Fibroblast of mammary gland (primary cell): ENCODE results near the gene DIP2A.

ENCODE experiments used
- DNase-seq: peaks from one replicate; pipeline ENCODE4 v3.0.0-alpha.2; 2010; ENCODE audit warnings: low read depth
- H3K4me3 ChIP-seq: 2 replicates; pipeline ENCODE4 v1.5.1; 2011; ENCODE audit warnings: low read depth, mild to moderate bottlenecking, low read length, moderate library complexity; ENCODE audit not compliant: control insufficient read depth
- CTCF ChIP-seq: conservative IDR thresholded peaks from 2 replicates; pipeline ENCODE4 v1.5.1; 2011; ENCODE audit warnings: low read depth, low read length, inconsistent platforms; ENCODE audit not compliant: control insufficient read depth, insufficient read depth

DIP2A gene

GRCh38 chr21:46480466-46480865 is 21.8 kb downstream of the DIP2A start:
- DNase-seq = no peak
- no peak for TF ChIP-seq CTCF
- H3K4me3 ChIP-seq = no peak overlapping the region

GRCh38 chr21:46482225-46482845 is 23.6 kb downstream of the DIP2A start:
- no peak for TF ChIP-seq CTCF
- no peak overlapping the region for H3K4me3 ChIP-seq
- no peak for DNase-seq

- no peak for DNase-seq
- no peak overlapping the region for H3K4me3 ChIP-seq
- no peak for TF ChIP-seq CTCF
Observed at GRCh38 chr21:46482846-46483231, 24.1 kb downstream of the DIP2A start.

GRCh38 chr21:46483300-46484295 is 24.9 kb downstream of the DIP2A start:
- no peak for TF ChIP-seq CTCF
- DNase-seq = no peak
- no peak overlapping the region for H3K4me3 ChIP-seq

- no peak for DNase-seq
- no peak overlapping the region for H3K4me3 ChIP-seq
- no peak for TF ChIP-seq CTCF
Observed at GRCh38 chr21:46486481-46487126, 27.9 kb downstream of the DIP2A start.

GRCh38 chr21:46489162-46489663 is 30.5 kb downstream of the DIP2A start:
- DNase-seq = no peak
- H3K4me3 ChIP-seq = no peak overlapping the region
- no peak for TF ChIP-seq CTCF
